Liver (tissue), 9 donors: ENCODE measurements around the gene LAT. TPM values are rescaled to one million over a fixed set of nuclear protein-coding genes. Genes with fewer than 3 reads are reported as not detected.
"Not testable (repeated sequence)": the region's sequence is repeated elsewhere in the genome, so short reads cannot be mapped to it uniquely, and the experiment has no call there.

Experiments used
- DNase-seq: peaks from one replicate; pipeline ENCODE4 v3.0.0-alpha.2; 2017; ENCODE audit warnings: low spot score
- H3K27ac ChIP-seq, 2 donors: one replicate each; pipeline ENCODE4 v1.7.0; 2013; ENCODE audit warnings: inconsistent platforms in 2 of 2, low read length in 2 of 2, control low read depth in 1 of 2, low read depth in 1 of 2, mild to moderate bottlenecking in 1 of 2
- H3K27me3 ChIP-seq, 4 donors: one replicate each; pipeline versions ENCODE4 v1.6.1 to v1.7.0; 2013; ENCODE audit warnings: low read length in 3 of 4, inconsistent platforms in 1 of 4, mild to moderate bottlenecking in 1 of 4, moderate library complexity in 1 of 4; ENCODE audit not compliant: control insufficient read depth in 4 of 4, insufficient read depth in 4 of 4
- H3K36me3 ChIP-seq, 4 donors: one replicate each; pipeline versions ENCODE4 v1.6.1 to v1.7.0; 2013; ENCODE audit warnings: low read length in 3 of 4, mild to moderate bottlenecking in 3 of 4, low read depth in 1 of 4, moderate library complexity in 1 of 4; ENCODE audit not compliant: control insufficient read depth in 4 of 4, insufficient read depth in 3 of 4
- H3K4me1 ChIP-seq, 4 donors: one replicate each; pipeline versions ENCODE4 v1.6.1 to v1.7.0; 2013; ENCODE audit warnings: low read length in 3 of 4, mild to moderate bottlenecking in 3 of 4, moderate library complexity in 1 of 4; ENCODE audit not compliant: control insufficient read depth in 4 of 4, insufficient read depth in 4 of 4
- H3K4me3 ChIP-seq, 3 donors: one replicate each; pipeline versions ENCODE4 v1.6.1 to v1.7.0; 2013; ENCODE audit warnings: low read length in 3 of 3, control low read depth in 1 of 3, low read depth in 1 of 3, mild to moderate bottlenecking in 1 of 3
- H3K9ac ChIP-seq, 2 donors: one replicate each; pipeline ENCODE4 v1.7.0; 2013; ENCODE audit warnings: low read length in 2 of 2, mild to moderate bottlenecking in 2 of 2, moderate library complexity in 2 of 2, control low read depth in 1 of 2, low read depth in 1 of 2
- H3K9me3 ChIP-seq, 4 donors: one replicate each; pipeline versions ENCODE4 v1.6.1 to v1.7.0; 2013; ENCODE audit warnings: low read length in 3 of 4; ENCODE audit not compliant: control insufficient read depth in 4 of 4
- ATF3 ChIP-seq: IDR thresholded peaks from 2 replicates; pipeline ENCODE4 v1.6.1; 2016; ENCODE audit warnings: antibody characterized with exemption
- CTCF ChIP-seq: fragments of 150-350 bp; IDR thresholded peaks from 2 replicates; pipeline ENCODE4 v1.5.1; 2017; ENCODE audit warnings: improper control_type of control experiment, low read depth, low read length; ENCODE audit not compliant: missing input control
- FOXA2 ChIP-seq: IDR thresholded peaks from 2 replicates; pipeline ENCODE4 v1.6.1; 2016; ENCODE audit warnings: antibody characterized with exemption
- MAX ChIP-seq: IDR thresholded peaks from 2 replicates; pipeline ENCODE4 v1.6.1; 2016; ENCODE audit warnings: antibody characterized with exemption
- REST ChIP-seq: IDR thresholded peaks from 2 replicates; pipeline ENCODE4 v1.6.1; 2016; ENCODE audit warnings: antibody characterized with exemption, mild to moderate bottlenecking
- TAF1 ChIP-seq: conservative IDR thresholded peaks from 2 replicates; pipeline ENCODE4 v1.6.1; 2016; ENCODE audit warnings: antibody characterized with exemption, mild to moderate bottlenecking
- YY1 ChIP-seq: IDR thresholded peaks from 2 replicates; pipeline ENCODE4 v1.6.1; 2016; ENCODE audit warnings: antibody characterized with exemption, mild to moderate bottlenecking
- ZBTB33 ChIP-seq: IDR thresholded peaks from 2 replicates; pipeline ENCODE4 v1.6.1; 2016; ENCODE audit warnings: antibody characterized with exemption
- WGBS: extraction: QIAGEN DNeasy Blood & Tissue Kit; methylation state at CpG from one replicate; pipeline ENCODE4 v1.1.7; 2013; 5-methylcytosine and 5-hydroxymethylcytosine counted together
- polyA plus RNA-seq, 2 donors: library from polyadenylated mRNA; stranded (reverse) in 1 of 2; unstranded in 1 of 2; fragments of 200-250 nt in 1 of 2; fragments of >200 nt in 1 of 2; fragmentation: Nextera tagmentation in 1 of 2; extraction: Ambion mirVana in 1 of 2; gene quantifications; one replicate each; pipeline versions ENCODE4 v1.2.1 to v1.2.3, GENCODE V29; 2013 to 2015
- total RNA-seq, 2 donors: library from RNA; depleted of rRNA; stranded (reverse); fragments of >200 nt; gene quantifications; one replicate each; pipeline ENCODE4 v1.2.3, GENCODE V29; 2014
- donor health status: healthy.
- donor health status: healthy.
- donor health status: healthy.
- donor health status: healthy.
- donor health status: healthy.

LAT gene
- total and polyA plus RNA-seq, 4 donors, result 1.3 to 2.3 (median 1.6) TPM

GRCh38 chr16:28975158-28975599 is 9.7 kb upstream of the LAT start:
- H3K27me3 ChIP-seq, result no peaks in the 10 kb centered on the region
- H3K4me3 ChIP-seq, result peak overlapping the region; percentile 73 to 97 (median 79)
- TF ChIP-seq YY1 (no peak), TAF1 (no peak), ATF3 (no peak), ZBTB33 (no peak), FOXA2 (no peak)
- peaks cover 0 to 7% (median 0%) of the 10 kb centered on the region in 4 donors for H3K36me3 ChIP-seq
- DNase-seq, result no peak
- peak overlapping the region; percentile 15 to 21 for H3K9ac ChIP-seq
- no peak overlapping the region for H3K27ac ChIP-seq
- no peaks in the 10 kb centered on the region for H3K9me3 ChIP-seq
- peaks cover 0 to 27% (median 18%) of the 10 kb centered on the region in 4 donors for H3K4me1 ChIP-seq
- WGBS, result 7% methylated on average over 30 of the region's 30 CpGs

GRCh38 chr16:28977703-28978662 is 6.9 kb upstream of the LAT start:
- Histone ChIP-seq H3K4me1 (peaks cover 0 to 27% (median 18%) of the 10 kb centered on the region in 4 donors), H3K27me3 (no peaks in the 10 kb centered on the region), H3K9ac (no peak overlapping the region), H3K4me3 (no peak overlapping the region), H3K9me3 (no peaks in the 10 kb centered on the region), H3K36me3 (peaks cover 4 to 26% (median 7%) of the 10 kb centered on the region in 4 donors), H3K27ac (no peak overlapping the region)
- WGBS, result 77% methylated on average over 11 of the region's 11 CpGs
- TF ChIP-seq ATF3 (no peak), REST (no peak), CTCF (peak; percentile 29), MAX (no peak)
- DNase-seq, result no peak

- H3K27me3 ChIP-seq, DNase-seq, H3K27ac ChIP-seq, H3K4me3 ChIP-seq, H3K9ac ChIP-seq, H3K9me3 ChIP-seq: not testable (repeated sequence)
- H3K4me1 ChIP-seq, result peaks cover 0 to 14% (median 7%) of the 10 kb centered on the region in 4 donors
- 89% methylated on average over 7 of the region's 7 CpGs for WGBS
- peaks cover 5 to 42% (median 9%) of the 10 kb centered on the region in 4 donors for H3K36me3 ChIP-seq
Observed at GRCh38 chr16:28980330-28980729, 4.5 kb upstream of the LAT start.
